ENCODE measurements around the gene RIN3. TPM values are rescaled to one million over a fixed set of nuclear protein-coding genes. Genes with fewer than 3 reads are reported as not detected.

RIN3 gene
- total RNA-seq, 1 experiment from 2014 or later = 1.5 TPM

GRCh38 chr14:92581206-92581605 lies 67.6 kb downstream of the RIN3 start:
- no peak overlapping the region for H4K8ac ChIP-seq (replicated peaks; ENCODE audit: insufficient read length, low read depth, low read length)
- H3K14ac ChIP-seq (ENCODE audit: insufficient read depth, low read length) = no peak overlapping the region
- no peak overlapping the region for H4K91ac ChIP-seq (ENCODE audit: insufficient read length, low read depth, low read length)
- H3K9me3 ChIP-seq (ENCODE audit: control insufficient read depth, low read depth, low read length) = no peaks in the 10 kb centered on the region
- no peak overlapping the region for H2BK15ac ChIP-seq (ENCODE audit: low read depth, low read length)
- Mint-ChIP-seq H3K27me3 (ENCODE audit: low read depth) (peaks cover 1% of the 10 kb centered on the region), H3K27ac (no peak overlapping the region), H3K4me3 (no peak overlapping the region), H3K4me1 (no peaks in the 10 kb centered on the region), H3K9me3 (peaks cover 0 to 5% of the 10 kb centered on the region in 2 experiments; a peak in 3 of 5 replicates), H3K36me3 (ENCODE audit: insufficient read depth in 1 of 3, low read depth in 3 of 3) (peaks cover 0 to 7% (median 0%) of the 10 kb centered on the region in 3 experiments; a peak in 2 of 7 replicates)
- DNase-seq = no peak
- H3K4ac ChIP-seq (ENCODE audit: low read depth, low read length) = no peak overlapping the region
- no peak overlapping the region for H2BK20ac ChIP-seq (ENCODE audit: low read depth, low read length, poor library complexity, severe bottlenecking)
- H2BK12ac ChIP-seq (ENCODE audit: insufficient read length, low read depth, low read length) = no peak overlapping the region
- H3K18ac ChIP-seq (ENCODE audit: insufficient read length, low read depth, low read length) = no peak overlapping the region
- H3K56ac ChIP-seq (ENCODE audit: insufficient read length, low read depth, low read length) = no peak overlapping the region
- no peaks in the 10 kb centered on the region for H3K27me3 ChIP-seq (ENCODE audit: insufficient read depth, low read length)
- no peaks in the 10 kb centered on the region for H3K79me1 ChIP-seq (ENCODE audit: insufficient read depth, low read depth, low read length, poor library complexity, severe bottlenecking)
- H3K9ac ChIP-seq (ENCODE audit: extremely low read depth, insufficient read length, low read length) = no peak overlapping the region
- H4K5ac ChIP-seq (ENCODE audit: insufficient read length, low read depth, low read length) = no peak overlapping the region
- no peak overlapping the region for H2BK120ac ChIP-seq (ENCODE audit: low read depth, low read length, poor library complexity, severe bottlenecking)
- H2AK5ac ChIP-seq (ENCODE audit: insufficient read length, low read length) = no peak overlapping the region
- no peaks in the 10 kb centered on the region for H3K79me2 ChIP-seq (ENCODE audit: insufficient read depth, low read length)
- TF ChIP-seq, protein P1, sequence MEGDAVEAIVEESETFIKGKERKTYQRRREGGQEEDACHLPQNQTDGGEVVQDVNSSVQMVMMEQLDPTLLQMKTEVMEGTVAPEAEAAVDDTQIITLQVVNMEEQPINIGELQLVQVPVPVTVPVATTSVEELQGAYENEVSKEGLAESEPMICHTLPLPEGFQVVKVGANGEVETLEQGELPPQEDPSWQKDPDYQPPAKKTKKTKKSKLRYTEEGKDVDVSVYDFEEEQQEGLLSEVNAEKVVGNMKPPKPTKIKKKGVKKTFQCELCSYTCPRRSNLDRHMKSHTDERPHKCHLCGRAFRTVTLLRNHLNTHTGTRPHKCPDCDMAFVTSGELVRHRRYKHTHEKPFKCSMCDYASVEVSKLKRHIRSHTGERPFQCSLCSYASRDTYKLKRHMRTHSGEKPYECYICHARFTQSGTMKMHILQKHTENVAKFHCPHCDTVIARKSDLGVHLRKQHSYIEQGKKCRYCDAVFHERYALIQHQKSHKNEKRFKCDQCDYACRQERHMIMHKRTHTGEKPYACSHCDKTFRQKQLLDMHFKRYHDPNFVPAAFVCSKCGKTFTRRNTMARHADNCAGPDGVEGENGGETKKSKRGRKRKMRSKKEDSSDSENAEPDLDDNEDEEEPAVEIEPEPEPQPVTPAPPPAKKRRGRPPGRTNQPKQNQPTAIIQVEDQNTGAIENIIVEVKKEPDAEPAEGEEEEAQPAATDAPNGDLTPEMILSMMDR (conservative IDR thresholded peaks at IDR 0.05) = no peak
- no peaks in the 10 kb centered on the region; the same call in 1 of the 2 replicates for H3K4me1 ChIP-seq (ENCODE audit: insufficient read depth, low read length)
- no CpG with 5 or more reads among the region's 7 CpGs for WGBS (ENCODE audit: extremely low coverage, insufficient read length, low lambda C conversion rate)
- H3K27ac ChIP-seq (ENCODE audit: insufficient read length, low read depth, low read length) = no peak overlapping the region
- no peaks in the 10 kb centered on the region for H4K20me1 ChIP-seq (ENCODE audit: control insufficient read depth, insufficient read depth, insufficient read length)
- no peak overlapping the region for H3K4me2 ChIP-seq (ENCODE audit: insufficient read depth, insufficient read length, low read length)
- H3T11ph ChIP-seq (ENCODE audit: low read length) = no peak overlapping the region
- H2AFZ ChIP-seq (ENCODE audit: low read length) = no peak overlapping the region
- H3K23ac ChIP-seq (ENCODE audit: insufficient read length, low read depth, low read length) = no peak overlapping the region
- no peaks in the 10 kb centered on the region for H3K23me2 ChIP-seq (ENCODE audit: insufficient read length, low read depth, low read length, poor library complexity, severe bottlenecking)
- H2BK5ac ChIP-seq (ENCODE audit: insufficient read length, low read length) = no peak overlapping the region
